DOHH2 (cell line): ENCODE results near the gene GJB6.

Experiments
- EZH2phosphoT487 ChIP-seq: fragments of 200-600 bp; sonication (generic); IDR thresholded peaks from 2 replicates; pipeline ENCODE4 v1.6.1; 2017; ENCODE audit warnings: borderline replicate concordance, mild to moderate bottlenecking, antibody characterized with exemption, low read length, moderate library complexity, mixed read lengths
- TF ChIP-seq, protein P1 (sequence below): fragments of 200-600 bp; sonication (generic); IDR thresholded peaks from one replicate; pipeline ENCODE4 v1.5.1; 2014; ENCODE audit warnings: antibody characterized with exemption, mild to moderate bottlenecking, low read depth, low read length; ENCODE audit not compliant: poor library complexity, severe bottlenecking

DNA sequence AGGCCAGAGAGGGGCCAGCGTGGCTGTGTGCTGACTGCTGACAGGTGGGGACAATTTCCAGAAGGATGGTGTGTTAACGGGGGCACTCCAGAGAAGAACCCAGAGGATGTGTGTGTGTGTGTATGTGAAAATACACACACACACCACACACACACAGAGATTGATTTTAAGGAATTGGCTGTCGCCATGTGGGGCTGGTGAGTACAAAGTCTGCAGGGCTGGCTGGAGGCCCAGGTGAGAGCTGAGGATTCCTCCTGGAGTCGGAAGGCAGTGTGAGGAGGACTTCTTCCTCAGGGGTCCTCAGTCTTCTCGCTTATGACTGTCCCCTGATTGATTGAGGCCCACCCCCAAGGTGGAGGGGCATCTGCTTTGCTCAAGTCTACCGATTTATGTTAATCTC is 7.6 kb upstream of the GJB6 start:
- TF ChIP-seq, protein P1, sequence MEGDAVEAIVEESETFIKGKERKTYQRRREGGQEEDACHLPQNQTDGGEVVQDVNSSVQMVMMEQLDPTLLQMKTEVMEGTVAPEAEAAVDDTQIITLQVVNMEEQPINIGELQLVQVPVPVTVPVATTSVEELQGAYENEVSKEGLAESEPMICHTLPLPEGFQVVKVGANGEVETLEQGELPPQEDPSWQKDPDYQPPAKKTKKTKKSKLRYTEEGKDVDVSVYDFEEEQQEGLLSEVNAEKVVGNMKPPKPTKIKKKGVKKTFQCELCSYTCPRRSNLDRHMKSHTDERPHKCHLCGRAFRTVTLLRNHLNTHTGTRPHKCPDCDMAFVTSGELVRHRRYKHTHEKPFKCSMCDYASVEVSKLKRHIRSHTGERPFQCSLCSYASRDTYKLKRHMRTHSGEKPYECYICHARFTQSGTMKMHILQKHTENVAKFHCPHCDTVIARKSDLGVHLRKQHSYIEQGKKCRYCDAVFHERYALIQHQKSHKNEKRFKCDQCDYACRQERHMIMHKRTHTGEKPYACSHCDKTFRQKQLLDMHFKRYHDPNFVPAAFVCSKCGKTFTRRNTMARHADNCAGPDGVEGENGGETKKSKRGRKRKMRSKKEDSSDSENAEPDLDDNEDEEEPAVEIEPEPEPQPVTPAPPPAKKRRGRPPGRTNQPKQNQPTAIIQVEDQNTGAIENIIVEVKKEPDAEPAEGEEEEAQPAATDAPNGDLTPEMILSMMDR, result no peak
- no peak for TF ChIP-seq EZH2phosphoT487
